IPS-18a (cell line): Measurements from ENCODE around the gene SLC35F5.
"Not testable (repeated sequence)": the region's sequence is repeated elsewhere in the genome, so short reads cannot be mapped to it uniquely, and the experiment has no call there.

Source experiments
- H3K27ac ChIP-seq: one replicate; pipeline ENCODE4 v1.5.1; 2013; ENCODE audit warnings: low read length
- H3K27me3 ChIP-seq: one replicate; pipeline ENCODE4 v1.6.1; 2013; ENCODE audit warnings: mild to moderate bottlenecking, low read length; ENCODE audit not compliant: control insufficient read depth, insufficient read depth
- H3K36me3 ChIP-seq: one replicate; pipeline ENCODE4 v1.6.1; 2013; ENCODE audit warnings: low read depth, low read length; ENCODE audit not compliant: control insufficient read depth
- H3K4me1 ChIP-seq: one replicate; pipeline ENCODE4 v1.6.1; 2013; ENCODE audit warnings: low read depth, low read length; ENCODE audit not compliant: control insufficient read depth
- H3K4me3 ChIP-seq: one replicate; pipeline ENCODE4 v1.5.1; 2013; ENCODE audit warnings: low read length
- H3K9ac ChIP-seq: one replicate; pipeline ENCODE4 v1.6.1; 2013; ENCODE audit warnings: mild to moderate bottlenecking, low read length, moderate library complexity
- H3K9me3 ChIP-seq: one replicate; pipeline ENCODE4 v1.6.1; 2013; ENCODE audit warnings: low read depth, low read length; ENCODE audit not compliant: control insufficient read depth

The SLC35F5 gene

DNA sequence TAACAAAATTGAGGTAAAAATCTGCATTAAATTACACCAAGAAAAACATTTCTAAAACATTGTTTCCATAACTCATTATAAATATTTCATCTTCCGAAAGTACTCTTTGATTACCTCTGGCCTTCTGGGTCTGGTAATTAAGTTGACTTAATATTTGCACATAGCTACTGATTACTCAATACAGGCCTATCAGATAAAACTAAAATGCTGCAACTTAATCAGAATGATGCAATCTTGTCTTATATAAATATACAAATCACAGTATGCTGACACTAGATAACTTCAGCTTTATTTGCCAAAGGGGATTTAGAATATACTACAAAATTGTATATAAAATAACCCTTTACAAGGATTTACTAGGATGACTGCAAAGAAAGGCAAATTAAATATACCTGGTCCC is 49.3 kb downstream of the SLC35F5 start:
- no peaks in the 10 kb centered on the region for H3K36me3 ChIP-seq

DNA sequence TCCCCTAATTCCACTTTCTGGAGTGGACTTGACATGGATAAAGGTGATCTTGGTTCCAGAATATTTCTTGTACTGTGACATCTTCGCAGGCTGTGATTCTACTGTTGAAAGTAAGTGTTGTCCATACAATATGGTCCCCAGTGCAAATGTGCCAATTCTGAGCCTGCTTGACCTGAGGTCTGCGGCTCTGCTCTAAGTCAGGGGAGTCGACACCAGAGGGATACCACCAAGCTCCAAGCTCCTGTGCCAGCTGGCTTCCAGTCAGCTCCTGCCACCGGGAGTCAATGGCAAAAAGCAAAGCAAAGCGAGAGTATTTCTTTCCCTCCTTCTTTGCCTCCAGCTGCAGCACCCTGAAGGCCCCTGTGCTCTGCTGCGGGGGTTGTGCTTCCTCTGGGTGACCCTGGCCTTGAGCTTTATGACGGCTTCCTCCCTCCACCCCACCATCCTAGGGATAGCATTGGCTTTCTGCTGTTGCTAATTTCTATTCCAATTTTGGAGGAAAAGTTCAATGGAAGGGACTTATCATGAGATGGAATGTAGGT is 50.4 kb downstream of the SLC35F5 start:
- Histone ChIP-seq H3K9ac (no peak overlapping the region), H3K9me3 (no peaks in the 10 kb centered on the region), H3K4me3 (no peak overlapping the region), H3K36me3 (no peaks in the 10 kb centered on the region), H3K4me1 (no peaks in the 10 kb centered on the region), H3K27ac (no peak overlapping the region), H3K27me3 (no peaks in the 10 kb centered on the region)

More for the DNA sequence above, 49.3 kb downstream of the SLC35F5 start:
- H3K4me1 ChIP-seq = no peaks in the 10 kb centered on the region
- H3K9me3 ChIP-seq = no peaks in the 10 kb centered on the region
- H3K9ac ChIP-seq = no peak overlapping the region
- H3K27me3 ChIP-seq = no peaks in the 10 kb centered on the region
- H3K27ac ChIP-seq = no peak overlapping the region
- no peak overlapping the region for H3K4me3 ChIP-seq

DNA sequence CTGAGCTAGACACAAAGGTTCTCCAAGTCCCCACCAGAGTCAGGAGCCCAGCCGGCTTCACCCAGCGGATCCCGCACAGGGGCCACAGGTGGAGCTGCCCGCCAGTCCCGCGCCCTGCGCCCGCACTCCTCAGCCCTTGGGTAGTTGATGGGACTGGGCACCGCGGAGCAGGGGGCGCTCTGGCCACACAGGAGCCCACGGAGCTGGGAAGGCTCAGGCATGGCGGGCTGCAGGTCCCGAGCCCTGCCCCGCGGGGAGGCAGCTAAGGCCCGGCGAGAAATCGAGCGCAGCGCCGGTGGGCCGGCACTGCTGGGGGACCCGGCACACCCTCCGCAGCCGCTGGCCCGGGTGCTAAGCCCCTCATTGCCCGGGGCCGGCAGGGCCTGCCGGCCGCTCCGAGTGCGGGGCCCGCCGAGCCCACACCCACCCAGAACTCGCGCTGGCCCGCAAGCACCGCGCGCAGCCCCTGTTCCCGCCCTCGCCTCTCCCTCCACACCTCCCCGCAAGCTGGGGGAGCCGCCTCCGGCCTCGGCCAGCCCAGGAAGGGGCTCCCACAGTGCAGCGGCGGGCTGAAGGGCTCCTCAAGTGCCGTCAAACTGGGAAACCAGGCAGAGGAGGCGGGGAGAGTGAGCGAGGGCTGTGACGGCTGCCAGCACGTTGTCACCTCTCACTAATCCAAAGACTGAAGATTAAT is 52.0 kb downstream of the SLC35F5 start:
- not testable (repeated sequence) for H3K9me3 ChIP-seq, H3K4me1 ChIP-seq, H3K9ac ChIP-seq, H3K27me3 ChIP-seq, H3K27ac ChIP-seq, H3K36me3 ChIP-seq, H3K4me3 ChIP-seq

DNA sequence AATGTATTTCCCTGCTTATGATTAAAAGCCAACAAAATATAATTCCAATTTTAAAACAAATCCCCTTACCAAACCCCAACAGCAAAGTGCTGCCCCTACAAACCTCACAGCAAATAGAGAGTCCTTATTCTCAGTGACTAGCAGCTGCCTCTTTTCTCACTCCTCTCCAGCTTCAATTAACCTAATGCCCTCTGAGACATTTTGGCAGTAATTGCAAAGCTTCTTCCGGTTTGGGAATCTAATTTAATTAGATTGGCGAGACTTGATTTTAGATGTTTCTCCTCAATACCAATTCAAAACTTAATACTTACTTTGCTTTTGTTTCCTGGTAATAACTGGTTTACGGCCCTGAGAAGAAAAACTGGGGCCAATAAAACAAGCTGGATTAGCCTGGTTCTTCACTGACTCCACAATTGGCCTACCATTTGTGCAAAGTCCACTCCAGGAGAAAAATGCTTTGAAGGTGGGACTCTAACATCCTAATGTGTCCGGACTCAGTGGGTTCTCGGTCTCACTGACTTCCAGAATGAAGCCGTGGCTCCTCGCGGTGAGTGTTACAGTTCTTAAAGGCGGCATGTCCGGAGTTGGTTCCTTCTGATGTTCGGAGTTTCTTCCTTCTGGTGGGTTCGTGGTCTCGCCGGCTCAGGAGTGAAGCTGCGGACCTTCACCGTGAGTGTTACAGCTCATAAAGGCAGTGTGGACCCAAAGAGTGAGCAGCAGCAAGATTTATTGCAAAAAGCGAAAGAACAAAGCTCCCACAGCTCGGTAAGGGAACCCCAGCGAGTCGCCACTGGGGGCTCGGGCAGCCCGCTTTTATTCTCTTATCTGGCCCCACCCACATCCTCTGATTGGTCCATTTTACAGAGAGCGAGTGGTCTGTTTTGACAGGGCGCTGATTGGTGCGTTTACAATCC is 52.8 kb downstream of the SLC35F5 start:
- no peaks in the 10 kb centered on the region for H3K9me3 ChIP-seq
- no peaks in the 10 kb centered on the region for H3K36me3 ChIP-seq
- H3K27me3 ChIP-seq = no peaks in the 10 kb centered on the region
- H3K4me1 ChIP-seq = no peaks in the 10 kb centered on the region
- no peak overlapping the region for H3K27ac ChIP-seq
- no peak overlapping the region for H3K9ac ChIP-seq
- no peak overlapping the region for H3K4me3 ChIP-seq

DNA sequence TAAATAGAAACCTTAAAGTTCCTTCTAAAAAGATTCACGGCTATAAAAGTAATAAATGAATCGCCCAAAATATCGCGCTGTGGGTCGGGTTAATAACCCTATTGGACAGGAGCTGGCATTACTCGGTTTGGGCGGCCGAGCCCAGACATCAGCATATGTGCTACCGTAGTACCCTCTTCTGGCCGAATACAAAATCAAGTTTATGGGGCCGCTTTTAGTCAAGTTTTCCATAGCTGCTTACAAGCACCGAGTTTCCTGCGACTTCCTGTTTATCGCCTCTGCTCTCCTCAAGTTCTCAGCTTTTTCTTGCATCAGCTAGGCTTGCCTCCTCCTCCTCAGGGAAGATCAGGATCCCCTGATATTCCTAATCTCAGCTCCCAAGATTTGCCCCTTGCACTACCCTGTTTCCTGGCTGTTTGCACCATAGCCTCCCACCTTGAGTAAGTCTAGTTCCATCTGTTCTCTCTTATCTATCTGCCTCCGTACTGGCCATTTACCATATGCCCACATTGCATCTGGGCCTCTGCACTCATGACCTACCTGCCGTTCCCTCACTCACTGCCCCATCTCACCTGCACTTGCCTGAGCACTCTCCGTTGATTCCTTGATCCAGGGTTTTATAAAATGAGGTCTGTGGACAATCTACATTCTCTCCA is 56.1 kb downstream of the SLC35F5 start:
- Histone ChIP-seq H3K9ac (no peak overlapping the region), H3K27ac (no peak overlapping the region), H3K4me3 (no peak overlapping the region), H3K4me1 (no peaks in the 10 kb centered on the region), H3K9me3 (no peaks in the 10 kb centered on the region), H3K36me3 (no peaks in the 10 kb centered on the region), H3K27me3 (no peaks in the 10 kb centered on the region)

DNA sequence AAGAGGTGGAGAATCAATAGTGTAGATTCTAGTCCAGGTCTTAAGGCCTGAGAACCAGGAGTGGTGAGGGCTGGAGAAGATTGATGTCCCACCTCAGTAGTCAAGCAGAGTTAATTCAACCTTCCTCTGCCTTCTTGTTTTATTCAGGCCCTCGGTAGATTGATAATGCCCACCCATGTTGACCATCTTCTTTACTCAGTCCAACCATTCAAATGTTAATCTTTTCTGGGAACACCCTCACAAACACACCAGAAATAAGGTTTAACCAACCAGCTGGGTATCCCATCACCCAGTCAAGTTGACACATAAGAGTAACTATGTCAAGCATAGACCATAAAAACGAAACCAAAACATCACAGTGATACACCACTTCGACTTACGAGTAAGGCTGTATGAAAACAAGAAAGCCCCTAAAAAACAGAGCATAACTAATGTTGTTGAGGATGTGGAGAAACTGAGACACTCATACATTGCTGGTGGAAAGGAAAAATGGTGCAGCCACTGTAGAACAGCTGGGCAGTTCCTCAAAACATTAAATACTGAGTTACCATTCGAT is 57.5 kb downstream of the SLC35F5 start:
- no peak overlapping the region for H3K9ac ChIP-seq
- H3K27me3 ChIP-seq = no peaks in the 10 kb centered on the region
- H3K9me3 ChIP-seq = no peaks in the 10 kb centered on the region
- H3K4me3 ChIP-seq = no peak overlapping the region
- no peaks in the 10 kb centered on the region for H3K36me3 ChIP-seq
- H3K4me1 ChIP-seq = no peaks in the 10 kb centered on the region
- H3K27ac ChIP-seq = no peak overlapping the region

DNA sequence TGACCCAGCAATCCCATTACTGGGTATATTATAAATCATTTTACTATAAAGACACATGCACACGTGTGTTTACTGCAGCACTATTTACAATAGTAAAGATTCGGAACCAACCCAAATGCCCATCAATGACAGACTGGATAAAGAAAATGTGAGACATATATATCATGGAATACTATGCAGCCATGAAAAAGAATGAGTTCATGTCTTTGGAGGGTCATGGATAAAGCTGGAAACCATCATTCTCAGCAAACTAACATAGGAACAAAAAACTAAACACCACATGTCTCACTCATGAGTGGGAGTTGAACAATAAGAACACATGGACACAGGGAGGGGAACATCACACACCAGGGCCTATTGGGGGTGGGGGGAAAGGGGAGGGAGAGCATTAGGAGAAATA is 58.2 kb downstream of the SLC35F5 start:
- H3K4me3 ChIP-seq, H3K9ac ChIP-seq, H3K36me3 ChIP-seq, H3K4me1 ChIP-seq, H3K27me3 ChIP-seq, H3K27ac ChIP-seq, H3K9me3 ChIP-seq: not testable (repeated sequence)

DNA sequence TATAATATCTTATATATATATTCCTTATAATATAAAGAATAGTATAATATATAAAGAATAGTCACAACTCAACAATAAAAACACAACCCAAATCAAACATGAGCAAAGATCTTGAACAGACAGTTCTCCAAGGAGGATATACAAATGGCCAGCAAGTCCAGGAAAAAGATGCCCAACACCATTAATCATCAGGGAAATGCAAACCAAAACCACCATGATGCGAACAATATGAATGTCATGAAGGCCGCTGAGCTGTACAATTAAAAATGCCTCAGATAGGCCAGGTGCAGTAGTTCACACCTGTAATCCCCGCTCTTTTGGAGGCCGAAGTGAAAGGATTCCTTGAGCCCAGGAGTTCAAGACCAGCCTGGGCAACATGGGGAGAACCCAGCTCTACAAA is 58.9 kb downstream of the SLC35F5 start:
- no peaks in the 10 kb centered on the region for H3K4me1 ChIP-seq
- no peaks in the 10 kb centered on the region for H3K9me3 ChIP-seq
- no peak overlapping the region for H3K9ac ChIP-seq
- no peaks in the 10 kb centered on the region for H3K27me3 ChIP-seq
- H3K36me3 ChIP-seq = no peaks in the 10 kb centered on the region
- H3K4me3 ChIP-seq = no peak overlapping the region
- no peak overlapping the region for H3K27ac ChIP-seq

DNA sequence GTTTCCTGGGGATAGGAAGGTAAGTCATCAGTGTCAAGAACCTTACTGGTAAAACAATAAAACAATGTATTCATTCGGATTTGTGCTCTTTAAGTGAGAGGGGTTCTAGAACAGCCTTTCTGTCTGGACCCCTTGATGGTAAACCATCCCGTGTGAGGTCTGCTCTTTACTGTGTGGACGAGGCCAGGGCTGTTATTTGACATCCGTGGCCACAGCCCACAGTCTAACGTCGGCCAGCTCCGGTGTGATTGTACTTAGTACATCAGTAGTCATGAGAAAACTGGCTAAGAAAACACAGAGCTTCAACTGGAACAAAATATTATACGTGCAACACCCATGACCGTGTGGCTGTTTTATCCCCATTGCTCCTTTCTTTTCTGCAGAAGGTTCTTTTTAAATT is 62.0 kb downstream of the SLC35F5 start:
- Histone ChIP-seq H3K27me3 (no peaks in the 10 kb centered on the region), H3K27ac (no peak overlapping the region), H3K4me1 (no peaks in the 10 kb centered on the region), H3K9me3 (no peaks in the 10 kb centered on the region), H3K9ac (no peak overlapping the region), H3K36me3 (no peaks in the 10 kb centered on the region), H3K4me3 (no peak overlapping the region)

DNA sequence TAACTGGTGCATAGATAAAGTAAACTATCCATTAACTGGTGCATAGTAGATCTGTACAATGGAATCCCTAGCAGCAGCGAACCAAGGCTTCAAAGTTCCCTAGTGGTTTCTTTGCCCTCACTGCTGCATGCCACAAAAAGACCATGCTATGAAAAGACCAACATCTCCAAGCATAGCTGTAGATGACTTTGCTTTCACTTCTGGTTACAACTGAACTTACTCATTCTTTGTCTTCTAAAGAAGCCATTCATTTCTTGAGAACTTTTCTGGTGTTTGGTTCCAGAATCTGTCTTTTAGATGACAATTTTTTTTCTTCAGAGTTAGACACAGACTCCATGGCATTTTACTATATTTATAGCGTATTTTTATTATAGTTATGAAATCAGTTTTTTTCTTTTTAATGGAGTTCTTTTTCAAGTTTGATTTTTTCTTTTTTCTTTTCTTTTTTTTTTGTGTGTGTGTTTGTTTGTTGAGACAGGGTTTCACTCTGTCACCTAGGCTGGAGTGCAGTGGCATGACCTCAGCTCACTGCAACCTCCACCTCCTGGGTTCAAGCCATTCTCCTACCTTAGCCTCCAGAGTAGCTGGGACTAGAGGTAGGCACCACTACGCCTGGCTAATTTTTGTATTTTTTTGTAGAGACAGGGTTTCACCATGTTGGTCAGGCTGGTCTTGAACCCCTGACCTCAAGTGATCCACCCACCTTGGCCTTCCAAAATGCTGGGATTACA is 63.6 kb downstream of the SLC35F5 start:
- no peak overlapping the region for H3K9ac ChIP-seq
- no peak overlapping the region for H3K4me3 ChIP-seq
- H3K27ac ChIP-seq = no peak overlapping the region

DNA sequence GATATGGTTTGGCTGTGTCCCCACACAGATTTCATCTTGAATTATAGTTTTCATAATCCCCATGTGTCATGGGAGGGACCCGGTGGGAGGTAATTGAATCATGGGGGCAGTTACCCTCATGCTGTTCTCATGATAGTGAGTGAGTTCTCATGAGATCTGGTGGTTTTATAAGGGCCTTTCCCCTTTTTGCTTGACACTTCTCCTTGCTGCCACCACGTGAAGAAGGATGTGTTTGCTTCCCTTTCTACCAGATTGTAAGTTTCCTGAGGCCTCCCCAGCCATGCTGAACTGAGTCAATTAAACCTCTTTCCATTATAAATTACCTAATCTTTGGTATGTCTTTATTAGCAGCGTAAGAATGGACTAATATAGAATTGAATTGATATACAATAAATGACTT is 65.6 kb downstream of the SLC35F5 start:
- H3K4me3 ChIP-seq, H3K27me3 ChIP-seq, H3K27ac ChIP-seq, H3K9me3 ChIP-seq, H3K4me1 ChIP-seq, H3K9ac ChIP-seq, H3K36me3 ChIP-seq: not testable (repeated sequence)

More for the DNA sequence above, 63.6 kb downstream of the SLC35F5 start:
- Histone ChIP-seq H3K27me3 (no peaks in the 10 kb centered on the region), H3K4me1 (no peaks in the 10 kb centered on the region), H3K36me3 (no peaks in the 10 kb centered on the region), H3K9me3 (no peaks in the 10 kb centered on the region)
